Chondrocyte (in vitro differentiated cells): ENCODE results near the gene KIF3A. TPM values are rescaled to one million over a fixed set of nuclear protein-coding genes. Genes with fewer than 3 reads are reported as not detected.

ENCODE experiments used
- DNase-seq: peaks from one replicate; pipeline ENCODE4 v3.0.0; 2021; ENCODE audit warnings: mixed read lengths, low spot score
- H3K27ac Mint-ChIP-seq: one replicate; pipeline ENCODE4 v1.8.0; 2021; ENCODE audit warnings: mild to moderate bottlenecking, moderate library complexity, mixed read lengths; ENCODE audit not compliant: unreplicated experiment
- H3K27me3 Mint-ChIP-seq: 2 replicates; pipeline ENCODE4 v1.8.0; 2021; ENCODE audit warnings: low read depth, mixed read lengths
- H3K36me3 Mint-ChIP-seq: 2 replicates; pipeline ENCODE4 v1.8.0; 2021; ENCODE audit warnings: low read depth, mixed read lengths
- H3K4me1 Mint-ChIP-seq: 2 replicates; pipeline ENCODE4 v1.8.0; 2021; ENCODE audit warnings: low read depth, mild to moderate bottlenecking, mixed read lengths
- H3K4me3 Mint-ChIP-seq: one replicate; pipeline ENCODE4 v1.8.0; 2021; ENCODE audit warnings: mild to moderate bottlenecking, moderate library complexity, mixed read lengths; ENCODE audit not compliant: unreplicated experiment
- H3K9me3 Mint-ChIP-seq: 2 replicates; pipeline ENCODE4 v1.8.0; 2021; ENCODE audit warnings: low read depth, mixed read lengths
- CTCF ChIP-seq: fragments of 200-600 bp; sonication (generic); IDR thresholded peaks from 2 replicates; pipeline ENCODE4 v1.5.0; 2021; ENCODE audit warnings: antibody characterized with exemption, mild to moderate bottlenecking, moderate library complexity
- total RNA-seq: library from RNA; stranded (reverse); gene quantifications from 3 replicates; pipeline ENCODE4 v1.2.1, GENCODE V29; 2021

Gene KIF3A
- total RNA-seq, 1 donor from 2014 or later = 16.2 TPM

DNA sequence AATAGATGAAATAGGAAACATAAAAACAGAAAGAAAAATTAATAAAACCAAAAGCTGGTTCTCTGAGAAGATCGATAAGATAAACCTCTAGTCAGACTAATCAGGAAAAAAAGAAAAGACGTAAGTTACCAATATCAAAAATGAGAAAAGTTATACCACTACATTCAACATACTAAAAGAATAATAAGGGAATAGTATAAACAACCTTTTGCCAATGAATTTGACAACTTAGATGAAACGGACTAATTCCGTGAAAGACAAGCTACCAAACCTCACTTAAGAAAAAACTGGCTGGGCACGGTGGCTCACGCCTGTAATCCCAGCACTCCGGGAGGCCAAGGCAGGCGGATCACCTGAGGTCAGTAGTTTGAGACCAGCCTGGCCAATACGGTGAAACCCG is 7.5 kb downstream of the KIF3A start:
- TF ChIP-seq CTCF = no peak
- H3K4me3 Mint-ChIP-seq = no peak overlapping the region
- H3K27ac Mint-ChIP-seq = no peak overlapping the region
- H3K27me3 Mint-ChIP-seq = no peaks in the 10 kb centered on the region
- DNase-seq = no peak
- no peaks in the 10 kb centered on the region for H3K9me3 Mint-ChIP-seq
- no peaks in the 10 kb centered on the region for H3K4me1 Mint-ChIP-seq
- peaks cover 10% of the 10 kb centered on the region for H3K36me3 Mint-ChIP-seq

DNA sequence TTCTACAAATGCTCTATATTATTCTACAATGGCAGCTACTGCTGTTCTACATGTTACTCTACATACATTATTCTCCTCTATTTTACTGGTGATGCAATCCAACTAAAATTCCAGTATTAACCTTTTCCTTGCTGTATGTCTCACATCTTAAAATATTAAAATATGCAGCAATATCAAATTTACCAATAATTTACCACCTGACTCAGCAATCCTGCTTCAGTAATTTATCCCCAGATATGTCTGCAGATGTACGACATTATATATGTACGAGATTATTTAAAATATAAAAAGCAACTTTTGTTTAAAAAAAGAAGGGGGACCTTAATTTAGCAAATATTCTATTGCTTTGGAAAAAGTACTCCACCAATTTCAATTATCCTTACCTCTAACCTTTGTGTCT is 11.6 kb downstream of the KIF3A start:
- TF ChIP-seq CTCF = no peak
- no peak for DNase-seq
- H3K27ac Mint-ChIP-seq = no peak overlapping the region
- no peak overlapping the region for H3K4me3 Mint-ChIP-seq
- H3K36me3 Mint-ChIP-seq = peaks cover 18% of the 10 kb centered on the region
- H3K27me3 Mint-ChIP-seq = no peaks in the 10 kb centered on the region
- H3K4me1 Mint-ChIP-seq = no peaks in the 10 kb centered on the region
- H3K9me3 Mint-ChIP-seq = no peaks in the 10 kb centered on the region

GRCh38 chr5:132718544-132719312 is 18.6 kb downstream of the KIF3A start:
- H3K4me3 Mint-ChIP-seq = no peak overlapping the region

DNA sequence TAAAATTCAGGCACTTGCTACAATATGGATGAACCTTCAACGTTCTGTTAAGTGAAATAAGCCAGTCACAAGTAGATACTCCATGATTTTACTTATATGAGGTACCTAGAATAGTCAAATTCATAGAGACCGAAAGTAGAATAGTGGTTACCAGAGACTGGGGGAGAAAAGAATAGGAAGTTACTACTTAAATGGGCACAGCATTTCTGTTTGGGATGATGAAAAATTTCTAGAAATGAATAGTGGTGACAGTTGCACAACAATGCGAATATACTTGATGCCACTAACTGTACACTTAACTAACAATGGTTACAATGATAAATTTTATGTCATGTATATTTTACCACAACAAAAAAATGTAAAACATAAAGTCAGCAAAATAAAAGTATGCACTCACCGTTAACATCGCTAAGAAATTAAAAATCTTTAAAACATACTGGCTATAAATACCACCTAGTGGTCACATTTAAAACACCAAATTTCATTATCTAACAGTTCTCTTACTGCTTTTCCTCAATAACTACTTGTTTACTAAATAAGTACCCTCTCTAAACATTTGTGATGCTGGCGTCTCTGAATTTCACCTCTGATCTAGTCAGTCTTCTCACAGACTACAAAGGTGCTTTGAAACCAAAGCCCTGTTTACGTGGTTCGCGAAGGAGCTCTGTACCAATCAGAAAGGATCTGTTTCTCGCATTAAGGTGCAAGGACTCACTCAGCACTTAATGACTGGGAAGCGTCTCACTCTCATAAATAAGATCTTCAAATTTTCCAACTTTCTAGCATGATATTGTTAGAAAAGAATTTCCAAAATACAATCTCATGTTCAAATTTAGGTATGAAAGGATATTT is 22.7 kb downstream of the KIF3A start:
- H3K27ac Mint-ChIP-seq = no peak overlapping the region
- no peaks in the 10 kb centered on the region for H3K9me3 Mint-ChIP-seq
- peaks cover 7% of the 10 kb centered on the region for H3K36me3 Mint-ChIP-seq
- no peaks in the 10 kb centered on the region for H3K27me3 Mint-ChIP-seq
- no peak for DNase-seq
- H3K4me1 Mint-ChIP-seq = no peaks in the 10 kb centered on the region
- H3K4me3 Mint-ChIP-seq = no peak overlapping the region
- TF ChIP-seq CTCF = peak; percentile 88

More at GRCh38 chr5:132718544-132719312, 18.6 kb downstream of the KIF3A start:
- Mint-ChIP-seq H3K9me3 (no peaks in the 10 kb centered on the region), H3K27ac (no peak overlapping the region), H3K36me3 (peaks cover 12% of the 10 kb centered on the region), H3K4me1 (no peaks in the 10 kb centered on the region), H3K27me3 (no peaks in the 10 kb centered on the region)
- no peak for DNase-seq
- no peak for TF ChIP-seq CTCF

GRCh38 chr5:132708645-132709044 is 28.7 kb downstream of the KIF3A start:
- Mint-ChIP-seq H3K4me3 (no peak overlapping the region), H3K9me3 (no peaks in the 10 kb centered on the region), H3K27ac (no peak overlapping the region), H3K27me3 (no peaks in the 10 kb centered on the region), H3K36me3 (peaks cover 4% of the 10 kb centered on the region), H3K4me1 (peaks cover 8% of the 10 kb centered on the region)
- no peak for DNase-seq
- TF ChIP-seq CTCF = no peak
